Body of pancreas (tissue), 4 donors: ENCODE results near the gene DCHS2.

Experiments used
- POLR2A ChIP-seq, 3 donors: fragments of 450-650 bp; IDR thresholded peaks; one replicate each; pipeline ENCODE4 v1.6.1; 2016; ENCODE audit warnings: antibody characterized with exemption in 3 of 3, mild to moderate bottlenecking in 2 of 3
- TF ChIP-seq, protein P1 (sequence below), 7 experiments: fragments of 450-650 bp in 4 of 7; fragments of 200-600 bp in 3 of 7; sonication (generic) in 3 of 7; IDR thresholded peaks; one replicate each; pipeline ENCODE4 v1.5.1; 2016 to 2019; ENCODE audit warnings: antibody characterized with exemption in 7 of 7

DNA sequence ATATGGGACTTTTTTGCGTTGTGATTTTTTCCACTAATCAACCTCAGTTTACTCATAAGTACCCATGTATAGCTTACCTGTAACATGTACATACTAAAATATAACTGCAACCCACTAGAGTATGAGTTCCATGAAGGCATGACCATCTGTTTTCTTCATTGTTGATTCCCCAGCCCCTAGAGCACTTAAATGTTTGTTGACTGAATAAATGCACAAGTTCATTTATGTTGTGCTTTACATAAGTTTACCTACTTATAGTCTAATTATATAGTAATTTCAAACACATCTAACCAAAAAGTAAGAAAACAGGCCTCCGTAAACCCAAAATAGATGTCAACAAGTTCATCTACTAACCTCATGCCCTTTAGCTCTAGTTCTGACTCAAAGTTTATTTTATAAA lies 34.7 kb downstream of the DCHS2 start:
- no peak for TF ChIP-seq POLR2A (IDR thresholded peaks at IDR 0.05)
- TF ChIP-seq, protein P1, sequence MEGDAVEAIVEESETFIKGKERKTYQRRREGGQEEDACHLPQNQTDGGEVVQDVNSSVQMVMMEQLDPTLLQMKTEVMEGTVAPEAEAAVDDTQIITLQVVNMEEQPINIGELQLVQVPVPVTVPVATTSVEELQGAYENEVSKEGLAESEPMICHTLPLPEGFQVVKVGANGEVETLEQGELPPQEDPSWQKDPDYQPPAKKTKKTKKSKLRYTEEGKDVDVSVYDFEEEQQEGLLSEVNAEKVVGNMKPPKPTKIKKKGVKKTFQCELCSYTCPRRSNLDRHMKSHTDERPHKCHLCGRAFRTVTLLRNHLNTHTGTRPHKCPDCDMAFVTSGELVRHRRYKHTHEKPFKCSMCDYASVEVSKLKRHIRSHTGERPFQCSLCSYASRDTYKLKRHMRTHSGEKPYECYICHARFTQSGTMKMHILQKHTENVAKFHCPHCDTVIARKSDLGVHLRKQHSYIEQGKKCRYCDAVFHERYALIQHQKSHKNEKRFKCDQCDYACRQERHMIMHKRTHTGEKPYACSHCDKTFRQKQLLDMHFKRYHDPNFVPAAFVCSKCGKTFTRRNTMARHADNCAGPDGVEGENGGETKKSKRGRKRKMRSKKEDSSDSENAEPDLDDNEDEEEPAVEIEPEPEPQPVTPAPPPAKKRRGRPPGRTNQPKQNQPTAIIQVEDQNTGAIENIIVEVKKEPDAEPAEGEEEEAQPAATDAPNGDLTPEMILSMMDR (IDR thresholded peaks at IDR 0.05): no peak
